ENCODE results near the gene TEX51.

Gene TEX51

DNA sequence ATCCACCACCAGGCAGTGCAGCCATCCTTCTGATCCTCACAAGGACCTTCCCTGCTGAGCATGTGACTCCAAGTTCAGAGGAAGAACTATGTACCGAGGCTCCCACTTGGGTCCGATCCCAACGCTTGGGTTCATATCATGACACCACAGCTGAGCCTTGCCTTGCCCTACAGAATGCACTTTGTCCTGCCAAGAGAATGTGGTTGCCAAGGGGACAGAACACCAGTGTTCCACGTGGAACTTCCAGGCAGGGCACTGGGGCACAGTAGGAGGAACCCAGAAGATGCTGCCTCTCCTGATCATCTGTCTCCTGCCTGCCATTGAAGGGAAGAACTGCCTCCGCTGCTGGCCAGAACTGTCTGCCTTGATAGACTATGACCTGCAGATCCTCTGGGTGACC is at the start of gene TEX51:
TEX51 (plus strand) TSS at position 255 of the 400 bp plus-strand sequence; CDS start at position 284, 29 bp downstream.
- TF ChIP-seq ZNF274 (IDR thresholded peaks at IDR 0.05; ENCODE audit: low read depth, low read length): no peak
- no peak within 1 kb of the TSS for H3K4me3 ChIP-seq (ENCODE audit: low read length)

DNA sequence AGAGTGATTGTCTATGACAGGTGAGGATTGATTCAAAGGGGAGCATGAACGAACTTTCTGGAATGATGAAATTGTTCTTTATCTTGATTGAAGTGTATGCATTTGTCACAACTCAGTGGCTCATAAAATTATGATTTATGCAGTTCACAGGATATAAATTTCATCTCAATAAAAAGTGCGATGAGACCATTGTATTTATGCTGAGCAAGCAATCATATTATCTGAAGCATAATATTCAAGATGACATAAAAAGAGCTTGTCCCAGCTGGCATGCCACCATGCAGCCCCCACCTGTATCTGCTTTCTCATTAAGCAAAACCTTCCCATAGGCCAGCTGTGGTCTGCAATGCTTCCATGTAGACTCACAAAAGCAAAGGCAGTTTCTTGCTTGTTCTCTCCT is 49.6 kb upstream of the TEX51 start:
- H3K4me3 ChIP-seq (ENCODE audit: low read length): no peak overlapping the region
- no peak for TF ChIP-seq ZNF274 (IDR thresholded peaks at IDR 0.05; ENCODE audit: low read depth, low read length)

DNA sequence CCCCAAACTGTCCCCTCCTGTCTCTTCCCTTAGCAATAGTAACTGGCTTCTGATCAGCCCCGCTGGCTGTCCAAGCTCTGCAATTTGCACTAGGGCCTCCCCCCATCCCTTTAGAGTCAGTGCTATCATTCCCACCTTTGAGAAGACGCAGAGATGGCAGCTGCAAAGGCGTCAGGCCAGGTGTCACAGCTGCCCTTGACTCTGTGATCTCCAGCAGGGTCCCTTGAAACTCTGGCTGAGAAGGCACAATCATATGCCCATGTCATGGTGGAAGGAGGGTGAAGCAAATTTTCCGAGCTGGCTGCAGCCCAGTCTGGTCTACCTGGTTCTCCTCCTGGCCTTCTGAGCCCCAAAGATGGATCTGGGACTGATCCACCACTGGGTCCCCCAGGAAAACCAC is 49.2 kb upstream of the TEX51 start:
- H3K4me3 ChIP-seq (ENCODE audit: low read length): no peak overlapping the region
- no peak for TF ChIP-seq ZNF274 (IDR thresholded peaks at IDR 0.05; ENCODE audit: low read depth, low read length)

DNA sequence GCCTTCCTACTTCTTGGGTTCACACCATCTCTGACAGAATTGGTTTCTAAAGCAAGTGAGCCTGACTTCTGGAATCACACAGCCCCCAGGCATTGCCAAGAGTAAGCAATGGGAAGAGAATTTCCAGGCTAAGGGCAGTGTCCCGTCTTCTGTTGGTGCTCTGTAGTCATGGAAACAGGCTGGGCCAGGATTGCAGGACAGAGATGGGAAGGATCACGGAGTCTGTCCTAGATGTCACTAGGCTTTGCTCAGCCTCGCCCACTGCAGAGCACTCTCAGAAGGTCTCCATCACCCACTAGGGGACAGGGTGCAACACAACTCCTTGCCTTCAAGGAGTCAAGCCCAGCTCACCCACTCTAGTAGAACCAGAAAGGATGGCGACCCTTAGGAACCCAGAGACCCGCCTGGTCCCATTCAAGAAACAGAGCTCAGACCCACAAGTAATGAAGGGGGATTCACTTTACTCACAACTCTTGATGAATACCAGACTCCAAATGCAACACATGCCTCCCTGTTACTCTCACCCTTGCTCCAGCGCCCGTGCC is 48.6 kb upstream of the TEX51 start:
- no peak for TF ChIP-seq ZNF274 (IDR thresholded peaks at IDR 0.05; ENCODE audit: low read depth, low read length)
- H3K4me3 ChIP-seq (ENCODE audit: low read length): no peak overlapping the region

DNA sequence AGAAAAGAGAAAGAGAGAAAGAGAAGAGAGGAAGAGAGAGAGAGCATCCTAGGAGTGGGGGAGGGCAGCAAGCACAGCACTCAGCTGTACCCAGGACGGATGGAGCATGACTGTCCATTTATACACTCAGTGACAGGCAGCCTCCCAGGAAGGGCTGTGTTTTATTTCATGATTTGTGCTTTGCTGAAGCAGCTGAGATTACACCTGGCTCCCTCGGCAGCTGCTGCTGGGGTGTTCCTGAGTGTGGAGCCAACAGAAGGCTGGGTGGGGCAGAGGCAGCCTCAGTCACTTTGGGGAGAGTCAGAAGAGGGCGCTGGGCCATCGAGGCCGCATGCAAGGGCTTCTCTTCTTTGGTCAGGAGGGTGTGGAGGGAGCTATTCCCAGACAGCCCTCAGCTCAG is 47.8 kb upstream of the TEX51 start:
- no peak for TF ChIP-seq ZNF274 (IDR thresholded peaks at IDR 0.05; ENCODE audit: low read depth, low read length)
- H3K4me3 ChIP-seq (ENCODE audit: low read length): no peak overlapping the region

DNA sequence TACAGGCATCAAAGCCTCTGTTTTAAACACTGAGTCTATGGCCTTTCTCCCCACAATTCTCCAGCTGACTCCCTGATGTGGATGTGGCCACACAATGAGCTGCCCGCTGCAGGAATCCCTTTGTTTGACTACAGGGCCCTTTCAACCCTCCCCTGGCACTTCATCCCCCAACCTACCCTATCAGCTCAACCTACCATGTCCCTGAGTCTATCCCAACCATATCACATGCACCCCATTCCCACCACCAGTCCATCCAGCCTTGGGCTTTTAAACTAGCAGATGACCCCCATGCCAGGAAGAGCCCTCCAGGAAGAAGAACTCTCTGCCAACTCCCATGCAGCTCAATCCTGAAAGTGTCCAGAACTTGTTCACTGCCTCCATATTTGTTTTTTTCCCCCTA is 46.9 kb upstream of the TEX51 start:
- no peak overlapping the region for H3K4me3 ChIP-seq (ENCODE audit: low read length)

DNA sequence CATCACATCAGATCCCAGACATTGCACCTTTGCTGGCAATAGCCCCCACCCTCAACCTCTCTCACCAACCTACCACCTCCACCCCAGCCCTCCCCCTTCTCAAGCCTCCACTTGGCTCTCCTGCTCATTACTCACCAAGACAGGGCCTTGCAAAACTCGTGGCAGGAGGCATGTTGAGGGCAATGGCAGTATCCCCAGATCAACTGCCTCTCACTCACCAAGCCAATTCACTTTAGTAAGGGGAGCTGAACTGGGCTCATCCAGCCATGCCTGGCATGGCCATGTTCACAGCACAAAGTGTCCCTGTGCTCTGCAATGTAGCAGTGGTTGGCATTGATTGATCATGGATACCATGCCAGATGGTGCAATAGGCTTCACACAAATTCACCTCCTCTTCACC is 46.3 kb upstream of the TEX51 start:
- H3K4me3 ChIP-seq (ENCODE audit: low read length): no peak overlapping the region
- TF ChIP-seq ZNF274 (IDR thresholded peaks at IDR 0.05; ENCODE audit: low read depth, low read length): no peak

More for the DNA sequence above, 46.9 kb upstream of the TEX51 start:
- TF ChIP-seq ZNF274 (IDR thresholded peaks at IDR 0.05; ENCODE audit: low read depth, low read length): no peak

DNA sequence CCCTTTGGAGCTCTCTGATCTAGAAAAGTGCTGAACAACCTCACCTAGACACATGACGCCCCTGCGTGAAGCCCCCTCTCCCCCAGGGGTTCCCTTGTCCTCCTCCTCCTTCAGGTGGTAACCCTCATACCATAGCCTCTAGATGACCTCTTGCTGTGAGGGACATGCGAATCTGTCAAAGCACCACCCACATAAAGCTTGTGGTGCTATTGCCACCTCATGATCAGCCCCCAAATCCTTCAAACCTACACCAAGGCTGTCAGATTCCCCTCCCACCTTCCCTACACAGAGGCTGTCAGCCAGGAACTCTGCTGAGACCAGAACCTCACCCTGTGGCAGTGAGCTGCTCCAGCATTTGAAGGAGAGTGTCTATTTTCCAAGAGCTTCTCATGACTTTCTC is 43.1 kb upstream of the TEX51 start:
- no peak for TF ChIP-seq ZNF274 (IDR thresholded peaks at IDR 0.05; ENCODE audit: low read depth, low read length)
- H3K4me3 ChIP-seq (ENCODE audit: low read length): no peak overlapping the region

DNA sequence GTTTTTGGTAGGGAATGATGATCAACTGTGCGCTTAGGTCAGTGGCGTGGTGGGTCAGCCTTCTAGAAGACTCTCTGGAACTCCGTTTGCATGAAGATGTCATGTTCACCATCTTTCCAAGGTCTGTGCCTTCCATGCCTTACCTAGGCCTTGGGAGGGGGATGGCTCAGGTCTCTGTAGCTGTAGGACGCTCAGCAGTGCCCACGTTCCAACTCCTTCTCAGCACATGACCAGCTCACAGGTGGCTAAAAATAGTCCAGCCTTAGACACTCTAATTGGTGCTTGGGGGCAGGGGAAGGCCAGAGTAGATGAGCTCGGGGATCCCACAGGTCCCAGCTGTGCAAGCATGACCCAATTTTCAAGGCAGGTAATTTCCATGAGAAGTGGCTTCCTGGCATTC is 42.3 kb upstream of the TEX51 start:
- TF ChIP-seq ZNF274 (IDR thresholded peaks at IDR 0.05; ENCODE audit: low read depth, low read length): no peak
- no peak overlapping the region for H3K4me3 ChIP-seq (ENCODE audit: low read length)

DNA sequence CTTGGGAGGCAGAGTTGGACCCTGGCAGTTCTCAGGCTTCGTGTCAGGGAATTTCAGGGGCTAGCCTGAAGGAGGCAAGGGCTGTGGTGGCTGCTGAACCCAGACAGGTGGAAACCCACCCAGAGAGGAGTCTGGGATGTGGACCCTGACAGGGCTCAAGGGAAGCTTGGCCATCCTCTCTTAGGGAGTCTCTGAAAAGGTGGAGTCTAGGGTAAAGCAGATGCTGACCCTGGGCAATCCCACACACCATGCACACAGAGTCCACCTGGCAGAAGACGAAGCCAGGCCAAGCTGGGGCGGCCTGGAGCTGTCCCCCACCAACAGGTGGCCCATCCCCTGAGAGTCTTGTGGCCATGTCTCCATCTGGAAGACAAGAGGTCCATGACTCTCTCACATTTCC is 41.2 kb upstream of the TEX51 start:
- TF ChIP-seq ZNF274 (IDR thresholded peaks at IDR 0.05; ENCODE audit: low read depth, low read length): no peak
- H3K4me3 ChIP-seq (ENCODE audit: low read length): no peak overlapping the region

DNA sequence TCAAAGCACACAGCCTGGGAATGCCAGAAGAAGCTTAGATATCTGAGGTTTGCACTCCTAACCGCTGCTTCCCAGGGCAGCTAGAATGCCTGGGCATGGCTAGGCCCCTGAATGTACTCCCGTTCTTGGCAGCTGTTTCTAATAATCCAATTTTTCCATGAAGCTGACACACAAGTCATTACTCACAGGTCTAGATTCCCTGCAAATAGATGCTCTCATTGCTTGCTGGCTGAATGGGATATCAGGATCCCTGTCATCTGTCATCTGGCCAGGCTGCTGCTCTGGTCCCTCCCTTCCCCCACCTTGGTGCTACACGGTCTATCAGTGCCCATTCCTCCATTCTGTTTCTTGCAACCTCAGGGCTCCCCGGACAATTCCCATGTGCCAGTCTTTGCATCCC is 40.7 kb upstream of the TEX51 start:
- no peak overlapping the region for H3K4me3 ChIP-seq (ENCODE audit: low read length)
- no peak for TF ChIP-seq ZNF274 (IDR thresholded peaks at IDR 0.05; ENCODE audit: low read depth, low read length)

DNA sequence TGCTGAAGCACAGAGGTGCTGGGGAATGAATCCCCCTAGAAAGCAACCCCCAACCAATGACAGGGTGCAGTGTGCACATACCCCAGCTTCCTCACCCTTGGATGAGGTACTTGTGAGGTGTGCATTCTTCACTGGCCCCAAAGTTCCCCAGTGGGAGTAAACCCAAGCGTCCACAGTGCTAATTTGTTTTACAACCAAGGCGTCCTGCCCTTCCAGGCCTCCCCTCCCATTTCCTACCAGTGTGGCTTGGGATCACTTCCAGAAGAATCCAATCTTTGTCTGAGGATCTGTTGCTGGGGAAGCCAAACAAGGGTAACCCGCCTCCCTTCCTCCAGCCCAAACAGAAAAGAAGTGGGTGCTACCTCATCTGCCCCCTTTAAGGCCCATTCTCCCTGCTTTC is 40.3 kb upstream of the TEX51 start:
- TF ChIP-seq ZNF274 (IDR thresholded peaks at IDR 0.05; ENCODE audit: low read depth, low read length): no peak
- no peak overlapping the region for H3K4me3 ChIP-seq (ENCODE audit: low read length)

DNA sequence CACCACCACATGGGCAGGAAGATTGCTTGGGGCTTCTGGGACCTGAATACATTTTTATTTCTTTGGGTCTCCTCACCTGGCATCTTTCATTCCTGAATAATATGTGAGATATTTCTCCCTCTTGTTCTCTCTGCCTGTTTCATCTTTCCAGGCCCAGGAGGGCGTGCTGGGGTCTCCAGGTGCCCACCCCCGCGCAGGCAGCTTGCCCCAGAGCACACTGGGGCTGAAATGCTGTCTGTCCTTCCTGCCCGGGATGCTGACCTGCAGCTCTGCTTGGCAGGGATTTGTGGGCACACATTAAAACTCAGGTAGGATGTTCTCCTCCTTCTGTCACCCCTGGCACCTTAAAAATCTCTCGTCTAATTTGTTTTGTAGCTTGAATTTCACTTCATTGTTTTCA is 39.7 kb upstream of the TEX51 start:
- H3K4me3 ChIP-seq (ENCODE audit: low read length): no peak overlapping the region
- TF ChIP-seq ZNF274 (IDR thresholded peaks at IDR 0.05; ENCODE audit: low read depth, low read length): no peak

DNA sequence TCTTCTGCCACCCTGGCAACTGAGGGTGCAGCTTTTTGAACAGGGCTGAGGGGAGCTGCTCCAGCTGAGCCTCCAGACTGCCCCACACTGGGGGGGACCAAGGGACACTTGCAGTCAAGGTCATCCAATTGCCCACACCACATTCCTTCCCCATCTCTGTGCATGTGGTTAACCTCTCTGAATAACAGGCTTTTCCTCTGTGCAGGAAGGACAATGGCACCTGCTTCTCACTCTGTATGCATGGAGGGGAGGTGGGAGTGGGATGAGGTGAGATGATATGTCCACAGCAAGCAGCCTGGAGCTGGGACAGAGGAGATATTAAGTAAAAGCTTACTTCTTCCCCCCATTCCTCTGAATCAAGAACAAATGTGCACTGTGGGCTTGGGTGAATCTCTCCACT is 39.1 kb upstream of the TEX51 start:
- no peak for TF ChIP-seq ZNF274 (IDR thresholded peaks at IDR 0.05; ENCODE audit: low read depth, low read length)
- no peak overlapping the region for H3K4me3 ChIP-seq (ENCODE audit: low read length)

DNA sequence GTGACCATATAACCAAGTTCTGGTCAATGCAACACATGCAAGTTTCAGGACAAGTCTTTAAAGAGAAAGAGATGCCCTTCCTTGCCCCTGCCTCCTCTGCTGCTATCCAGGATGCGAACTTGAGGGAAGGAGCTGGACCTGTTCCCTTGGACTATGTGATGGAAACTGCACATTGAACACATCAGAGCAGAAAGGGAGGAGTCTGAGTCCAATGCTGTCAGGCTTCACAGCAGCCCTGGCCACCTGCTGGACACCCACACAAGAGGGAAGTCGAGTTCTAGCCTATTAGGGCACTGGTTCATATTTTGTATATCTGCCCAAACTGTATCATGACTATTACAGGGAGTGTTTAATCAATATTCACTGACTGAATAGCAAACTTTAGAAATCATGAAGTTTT is 38.3 kb upstream of the TEX51 start:
- H3K4me3 ChIP-seq (ENCODE audit: low read length): no peak overlapping the region
- no peak for TF ChIP-seq ZNF274 (IDR thresholded peaks at IDR 0.05; ENCODE audit: low read depth, low read length)

DNA sequence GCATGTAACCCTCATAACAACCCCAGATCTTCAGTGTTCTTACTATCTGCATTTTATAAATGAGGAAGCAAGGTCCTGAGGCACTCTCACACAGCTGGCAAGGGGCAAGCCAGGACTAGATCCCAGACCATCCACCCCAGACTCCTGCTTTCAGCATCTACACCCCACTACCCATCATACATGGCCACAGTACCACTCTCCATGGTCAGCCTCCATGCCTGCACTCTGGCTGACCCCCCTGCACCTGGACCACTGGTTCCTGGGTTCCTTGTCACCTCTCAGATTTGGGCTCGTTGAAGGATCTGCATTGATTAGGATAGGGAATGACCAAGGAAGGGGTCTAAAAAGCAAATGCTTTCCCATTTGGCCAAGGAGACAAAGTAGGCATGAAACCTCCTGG is 36.0 kb upstream of the TEX51 start:
- no peak for TF ChIP-seq ZNF274 (IDR thresholded peaks at IDR 0.05; ENCODE audit: low read depth, low read length)
- H3K4me3 ChIP-seq (ENCODE audit: low read length): no peak overlapping the region
